ENCODE data around the gene THOC7. TPM values are rescaled to one million over a fixed set of nuclear protein-coding genes. Genes with fewer than 3 reads are reported as not detected.
A peak's percentile ranks its signal among the peaks of the same experiment; 100 is the strongest.

The THOC7 gene
- total RNA-seq, 2 experiments from 2014 or later = 85.2 to 88.9 TPM

DNA sequence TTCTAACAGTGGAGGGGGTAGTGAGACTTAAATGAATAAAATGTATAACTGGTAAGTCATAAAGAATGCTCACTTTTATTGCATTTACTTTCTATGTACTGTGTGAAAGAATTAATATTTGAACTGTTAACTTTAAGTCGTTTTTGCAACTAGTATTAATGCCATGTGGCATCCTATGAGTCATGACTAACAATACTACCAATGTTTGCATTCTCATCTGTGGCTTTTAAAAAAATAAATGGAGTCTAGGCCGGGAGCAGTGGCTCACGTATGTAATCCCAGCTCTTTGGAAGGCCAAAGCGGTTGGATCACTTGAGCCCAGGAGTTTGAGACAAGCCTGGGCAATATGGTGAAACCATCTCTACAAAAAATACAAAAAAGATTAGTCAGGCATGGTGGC, 39.3 kb downstream of the THOC7 start:
- Mint-ChIP-seq H3K36me3 (peaks cover 5% of the 10 kb centered on the region), H3K4me1 (ENCODE audit: low read depth) (no peaks in the 10 kb centered on the region), H3K9me3 (no peaks in the 10 kb centered on the region), H3K27me3 (no peaks in the 10 kb centered on the region), H3K4me3 (no peak overlapping the region), H3K27ac (no peak overlapping the region)
- DNase-seq = no peak
- POLR2A ChIA-PET = no interaction called here
- CTCF ChIA-PET = interaction anchor here (2.5 kb wide), 1 partner anchor 475 kb away, joined by 7 read pairs; no protein-coding TSS in a partner anchor
- intact Hi-C loops (cut with micrococcal nuclease) = no loop called here

DNA sequence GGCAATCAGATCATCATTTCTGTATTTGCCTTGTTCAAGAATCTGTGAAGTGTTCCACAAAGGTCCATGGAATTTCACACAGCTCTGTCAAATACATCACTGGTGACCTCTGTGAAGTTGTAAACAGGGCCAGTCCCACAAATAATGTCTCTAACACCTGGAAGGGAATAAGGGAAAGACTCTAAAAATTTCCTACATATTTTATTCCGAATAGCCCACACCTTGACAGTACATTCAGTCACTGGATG, 44.5 kb downstream of the THOC7 start, which contains the start of gene C3orf49:
Gene C3orf49, plus strand, starts transcription at position 149 of the 248 bp plus-strand sequence. CDS start 173 bp downstream, outside the sequence.
- no peak within 1 kb of the TSS for H3K27ac Mint-ChIP-seq
- ChIA-PET POLR2A (no interaction called here), CTCF (interaction anchor here (0.9 to 7.2 kb wide), 9 partner anchors 10 to 1485 kb away, joined by 3 to 94 read pairs (median 3); no protein-coding TSS in a partner anchor)
- H3K9me3 Mint-ChIP-seq = no peaks in the 10 kb centered on the region
- H3K4me3 Mint-ChIP-seq = no peak within 1 kb of the TSS
- no peaks in the 10 kb centered on the region for H3K36me3 Mint-ChIP-seq
- no peaks in the 10 kb centered on the region for H3K27me3 Mint-ChIP-seq
- no peaks in the 10 kb centered on the region for H3K4me1 Mint-ChIP-seq (ENCODE audit: low read depth)
- intact Hi-C loops (cut with micrococcal nuclease) = loop anchor here (5.0 to 10.0 kb wide), 2 partner anchors 1152 to 1614 kb away; no protein-coding TSS in a partner anchor
- no peak for DNase-seq

DNA sequence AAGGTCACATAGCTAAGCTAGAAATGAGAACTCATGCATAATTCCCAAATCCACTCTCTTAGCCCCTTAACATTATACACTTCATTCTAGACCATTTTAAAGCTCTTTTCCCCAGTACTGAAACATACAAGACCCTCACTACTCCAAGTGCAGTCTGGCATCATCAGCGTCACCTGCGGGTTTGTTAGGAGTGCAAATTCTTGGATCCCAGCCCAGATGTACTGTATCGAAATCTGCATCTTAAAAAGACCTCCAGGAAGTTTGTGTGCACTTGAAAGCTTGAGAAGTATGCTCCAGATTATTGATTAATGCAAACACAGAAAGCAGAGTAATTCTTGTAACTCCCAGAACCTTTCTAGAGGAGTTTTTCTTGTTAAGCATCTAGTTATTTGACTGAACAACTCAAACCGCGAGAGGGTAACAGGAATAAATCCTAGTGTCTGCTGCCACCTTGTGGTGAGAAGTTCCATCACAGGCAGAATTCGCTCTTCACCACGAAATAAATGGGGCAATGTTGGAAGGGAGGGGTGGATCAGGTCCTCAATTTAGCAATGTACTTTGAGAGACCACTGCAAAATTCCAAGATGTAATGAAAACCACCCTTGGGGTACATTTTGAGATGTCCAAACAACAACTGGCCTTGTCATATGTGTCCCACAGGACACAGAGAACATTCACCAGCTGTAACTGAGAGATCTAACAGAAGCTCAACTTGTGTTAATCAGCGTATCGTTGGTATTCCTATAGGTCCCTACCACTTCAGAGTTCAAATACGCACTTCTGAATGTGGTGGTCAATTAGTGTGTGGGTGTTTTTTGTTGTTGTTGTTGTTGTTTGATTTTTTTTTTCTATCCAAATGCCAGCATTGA, 45.1 kb downstream of the THOC7 start:
- Mint-ChIP-seq H3K4me3 (no peak overlapping the region), H3K27me3 (no peaks in the 10 kb centered on the region), H3K9me3 (no peaks in the 10 kb centered on the region), H3K36me3 (no peaks in the 10 kb centered on the region), H3K4me1 (ENCODE audit: low read depth) (no peaks in the 10 kb centered on the region), H3K27ac (no peak overlapping the region)
- intact Hi-C loops (cut with micrococcal nuclease) = loop anchor here (1.0 to 10.0 kb wide), 3 partner anchors 469 to 1614 kb away; no protein-coding TSS in a partner anchor
- ChIA-PET CTCF (interaction anchor here (0.7 to 7.2 kb wide), 12 partner anchors 10 to 1485 kb away, joined by 3 to 94 read pairs (median 3); no protein-coding TSS in a partner anchor), POLR2A (no interaction called here)
- peak; percentile 70 for DNase-seq

DNA sequence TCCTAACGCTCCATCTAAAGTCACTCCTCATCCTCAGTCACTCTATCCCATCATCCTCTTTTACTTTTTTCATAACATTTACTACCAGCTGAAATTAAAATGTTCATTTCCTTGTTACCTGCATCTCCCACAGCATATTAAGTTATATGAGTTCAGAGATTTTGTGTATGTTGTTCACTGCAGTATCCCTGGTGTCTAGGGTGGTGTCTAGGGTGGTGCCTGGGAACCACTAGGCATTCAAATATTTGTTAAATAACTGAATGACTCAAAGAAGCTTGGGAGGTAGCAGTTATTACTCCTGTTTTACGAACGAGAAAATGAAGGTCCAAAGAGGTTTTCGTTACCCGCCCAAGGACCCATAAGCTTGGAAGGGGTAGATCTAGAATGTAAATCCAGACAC, 46.4 kb downstream of the THOC7 start:
- Mint-ChIP-seq H3K9me3 (no peaks in the 10 kb centered on the region), H3K4me1 (ENCODE audit: low read depth) (no peaks in the 10 kb centered on the region), H3K27ac (no peak overlapping the region), H3K27me3 (no peaks in the 10 kb centered on the region), H3K36me3 (no peaks in the 10 kb centered on the region), H3K4me3 (no peak overlapping the region)
- DNase-seq = no peak
- ChIA-PET CTCF (interaction anchor here (0.7 to 7.2 kb wide), 3 partner anchors 65 to 1195 kb away, joined by 3 to 94 read pairs (median 3); no protein-coding TSS in a partner anchor), POLR2A (no interaction called here)
- intact Hi-C loops (cut with micrococcal nuclease) = loop anchor here (5.0 to 10.0 kb wide), 2 partner anchors 1150 to 1612 kb away; no protein-coding TSS in a partner anchor

DNA sequence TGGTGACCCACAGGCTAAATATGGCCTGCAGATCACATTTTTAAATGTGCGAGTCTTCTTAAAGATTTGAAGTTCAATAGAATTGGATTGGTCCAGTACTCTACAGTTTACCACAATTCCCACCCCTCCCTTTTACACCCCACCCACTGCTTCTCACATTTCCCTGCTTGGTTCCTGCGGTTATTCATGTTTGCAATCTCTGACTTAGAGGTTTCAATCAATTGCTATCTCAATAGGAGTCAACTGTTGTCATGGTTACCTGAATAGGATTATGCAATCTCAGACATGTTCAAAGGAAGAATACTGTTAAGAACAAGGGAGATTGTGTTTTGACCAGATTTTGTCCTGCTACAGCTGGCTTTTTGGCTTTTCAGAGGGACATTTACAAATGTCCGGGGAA, 49.4 kb downstream of the THOC7 start:
- DNase-seq = no peak
- Mint-ChIP-seq H3K36me3 (peaks cover 1% of the 10 kb centered on the region), H3K4me3 (no peak overlapping the region), H3K27ac (no peak overlapping the region), H3K4me1 (ENCODE audit: low read depth) (no peaks in the 10 kb centered on the region), H3K27me3 (no peaks in the 10 kb centered on the region), H3K9me3 (no peaks in the 10 kb centered on the region)
- intact Hi-C loops (cut with micrococcal nuclease) = loop anchor here (10.0 kb wide), 1 partner anchor 1609 kb away; no protein-coding TSS in a partner anchor
- ChIA-PET CTCF (interaction anchor here (7.2 kb wide), 1 partner anchor 463 kb away, joined by 94 read pairs; no protein-coding TSS in a partner anchor), POLR2A (no interaction called here)

DNA sequence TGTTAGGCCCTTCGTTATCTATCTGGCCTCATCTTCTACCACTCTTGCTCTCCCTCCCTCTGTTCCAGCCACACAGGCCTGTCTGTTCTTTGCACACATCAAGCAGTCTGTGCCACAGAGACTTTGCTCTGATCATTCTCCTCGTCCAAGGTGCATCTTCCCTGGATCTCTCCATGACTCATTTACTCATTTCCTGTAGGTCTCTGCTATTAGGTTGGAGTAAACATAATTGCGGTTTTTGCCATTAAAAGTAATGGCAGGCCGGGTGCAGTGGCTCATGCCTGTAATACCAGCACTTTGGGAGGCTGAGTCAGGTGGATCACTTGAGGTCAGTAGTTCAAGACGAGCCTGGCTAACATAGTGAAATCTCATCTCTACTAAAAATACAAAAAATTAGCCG, 54.0 kb downstream of the THOC7 start:
- Mint-ChIP-seq H3K36me3 (peaks cover 3% of the 10 kb centered on the region), H3K27me3 (no peaks in the 10 kb centered on the region), H3K9me3 (no peaks in the 10 kb centered on the region), H3K4me1 (ENCODE audit: low read depth) (peaks cover 3% of the 10 kb centered on the region), H3K4me3 (no peak overlapping the region), H3K27ac (no peak overlapping the region)
- intact Hi-C loops (cut with micrococcal nuclease) = loop anchor here (10.0 kb wide), 1 partner anchor 1605 kb away; no protein-coding TSS in a partner anchor
- no peak for DNase-seq
- POLR2A ChIA-PET = no interaction called here
- CTCF ChIA-PET = no interaction called here

DNA sequence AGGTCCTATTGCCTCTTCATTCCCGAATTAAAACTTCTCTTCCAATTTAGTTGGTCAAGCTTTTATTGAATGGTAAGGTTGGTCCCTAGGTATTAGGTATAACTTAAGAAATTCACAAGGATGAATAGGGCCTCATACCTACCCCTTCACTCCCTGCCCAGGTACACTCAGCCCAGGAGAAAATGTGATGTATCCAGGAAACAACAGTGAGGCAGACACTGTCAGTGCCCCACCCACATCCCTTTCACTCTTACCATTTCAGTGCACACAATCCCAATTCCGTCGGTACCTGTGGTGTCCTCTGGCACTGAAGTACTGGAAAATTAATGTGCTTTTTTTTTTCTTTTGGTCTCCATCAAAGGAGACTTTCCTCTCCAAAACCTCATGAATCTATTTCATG, 55.0 kb downstream of the THOC7 start:
- H3K4me1 Mint-ChIP-seq (ENCODE audit: low read depth) = peaks cover 3% of the 10 kb centered on the region
- H3K27ac Mint-ChIP-seq = no peak overlapping the region
- intact Hi-C loops (cut with micrococcal nuclease) = no loop called here
- peaks cover 3% of the 10 kb centered on the region for H3K36me3 Mint-ChIP-seq
- DNase-seq = no peak
- H3K9me3 Mint-ChIP-seq = no peaks in the 10 kb centered on the region
- H3K4me3 Mint-ChIP-seq = no peak overlapping the region
- CTCF ChIA-PET = interaction anchor here (0.9 to 1.5 kb wide), 2 partner anchors 9 to 10 kb away, joined by 3 to 5 read pairs; partner anchors contain the start of gene C3orf49
- POLR2A ChIA-PET = no interaction called here
- no peaks in the 10 kb centered on the region for H3K27me3 Mint-ChIP-seq

DNA sequence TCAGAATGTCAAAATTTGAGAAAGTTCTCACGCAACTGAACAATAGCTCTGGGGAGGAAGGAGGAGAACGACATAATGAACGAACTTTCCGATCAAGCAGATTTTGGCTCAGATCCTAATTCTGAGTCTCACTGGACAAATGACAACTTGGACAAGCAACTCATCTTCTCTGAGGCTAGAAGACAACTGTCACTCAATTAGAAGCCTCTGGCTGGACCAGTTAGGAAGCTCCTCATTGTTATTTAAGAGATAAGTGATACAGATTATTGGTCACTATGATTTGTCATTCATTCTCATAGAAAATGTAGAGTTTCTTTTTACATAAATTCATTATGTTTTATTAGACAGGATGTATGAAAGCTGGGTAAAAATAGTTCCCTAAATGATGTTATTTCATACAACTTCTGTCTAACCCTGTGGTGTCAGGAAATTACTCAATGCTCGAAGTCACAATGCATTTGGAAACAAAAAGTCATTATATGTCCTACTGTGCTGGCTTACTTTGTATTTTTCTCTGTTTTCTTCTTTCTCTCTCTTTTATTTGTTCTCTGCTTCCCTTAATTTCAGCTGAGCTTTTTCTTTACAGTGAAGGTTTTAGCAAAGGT, 55.5 kb downstream of the THOC7 start:
- peaks cover 3% of the 10 kb centered on the region for H3K36me3 Mint-ChIP-seq
- H3K27me3 Mint-ChIP-seq = no peaks in the 10 kb centered on the region
- H3K4me1 Mint-ChIP-seq (ENCODE audit: low read depth) = peaks cover 3% of the 10 kb centered on the region
- POLR2A ChIA-PET = no interaction called here
- H3K27ac Mint-ChIP-seq = no peak overlapping the region
- no peak overlapping the region for H3K4me3 Mint-ChIP-seq
- CTCF ChIA-PET = interaction anchor here (0.9 to 1.5 kb wide), 2 partner anchors 10 to 11 kb away, joined by 3 to 5 read pairs; partner anchors contain the start of gene C3orf49
- no peaks in the 10 kb centered on the region for H3K9me3 Mint-ChIP-seq
- intact Hi-C loops (cut with micrococcal nuclease) = no loop called here
- DNase-seq = no peak

DNA sequence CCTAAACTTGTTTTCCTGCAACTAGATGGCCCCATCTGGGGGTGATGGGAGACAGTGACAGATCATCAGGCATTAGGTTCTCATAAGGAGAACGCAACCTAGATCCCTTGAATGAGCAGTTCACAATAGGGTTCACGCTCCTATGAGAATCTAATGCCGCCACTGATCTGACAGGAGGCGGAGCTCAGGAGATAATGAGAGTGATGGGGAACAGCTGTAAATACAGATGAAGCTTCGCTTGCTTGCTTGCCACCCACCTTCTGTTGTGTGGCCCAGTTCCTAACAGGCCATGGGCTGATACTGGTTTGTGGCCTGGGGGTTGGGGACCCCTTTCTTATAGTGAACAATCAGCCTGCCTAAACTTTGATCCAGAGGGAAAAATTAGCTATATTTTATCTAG, 59.7 kb downstream of the THOC7 start:
- no peak overlapping the region for H3K27ac Mint-ChIP-seq
- peaks cover 2% of the 10 kb centered on the region for H3K36me3 Mint-ChIP-seq
- ChIA-PET CTCF (no interaction called here), POLR2A (no interaction called here)
- peaks cover 3% of the 10 kb centered on the region for H3K4me1 Mint-ChIP-seq (ENCODE audit: low read depth)
- H3K9me3 Mint-ChIP-seq = no peaks in the 10 kb centered on the region
- no peak overlapping the region for H3K4me3 Mint-ChIP-seq
- DNase-seq = no peak
- intact Hi-C loops (cut with micrococcal nuclease) = no loop called here
- no peaks in the 10 kb centered on the region for H3K27me3 Mint-ChIP-seq

DNA sequence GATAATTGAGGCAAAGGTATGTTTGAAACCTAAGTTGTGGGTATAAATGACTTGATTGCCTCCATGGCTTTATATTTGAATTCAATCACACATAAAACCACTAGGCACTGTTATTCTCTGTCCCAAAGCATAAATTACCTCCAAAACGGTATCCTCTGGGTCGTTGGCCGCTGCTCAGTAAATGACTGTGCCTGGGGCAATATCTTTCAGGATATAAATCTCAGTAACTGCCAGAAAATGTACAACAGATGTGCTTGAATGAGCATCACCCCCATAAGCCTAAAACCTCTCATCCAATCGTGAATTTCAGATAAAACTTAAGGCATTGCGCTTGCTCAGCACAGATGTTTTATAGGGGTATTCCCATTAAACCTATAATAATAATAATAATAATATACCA, 63.5 kb downstream of the THOC7 start:
- H3K27ac Mint-ChIP-seq = no peak overlapping the region
- DNase-seq = no peak
- no peaks in the 10 kb centered on the region for H3K4me1 Mint-ChIP-seq (ENCODE audit: low read depth)
- ChIA-PET CTCF (no interaction called here), POLR2A (no interaction called here)
- intact Hi-C loops (cut with micrococcal nuclease) = no loop called here
- H3K9me3 Mint-ChIP-seq = no peaks in the 10 kb centered on the region
- no peaks in the 10 kb centered on the region for H3K36me3 Mint-ChIP-seq
- no peaks in the 10 kb centered on the region for H3K27me3 Mint-ChIP-seq
- no peak overlapping the region for H3K4me3 Mint-ChIP-seq

DNA sequence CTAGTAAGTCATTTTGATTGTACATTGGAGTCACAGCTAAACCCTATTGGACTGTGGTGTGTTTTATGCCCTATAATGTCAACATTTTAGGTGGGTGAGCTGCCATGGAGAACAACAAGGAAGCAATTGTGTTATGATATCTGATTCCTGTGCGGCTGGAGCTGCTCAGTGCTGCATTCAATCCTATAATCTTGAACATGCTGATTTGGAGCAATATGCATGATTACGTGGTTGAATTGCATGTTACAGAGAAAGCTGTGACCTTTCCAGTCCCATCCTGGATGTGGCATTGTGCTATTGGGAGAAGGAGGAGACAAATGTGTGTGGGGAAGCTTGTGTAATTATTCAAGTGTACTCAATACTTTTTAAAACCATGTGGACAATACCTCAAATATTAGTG, 64.7 kb downstream of the THOC7 start:
- intact Hi-C loops (cut with micrococcal nuclease) = no loop called here
- Mint-ChIP-seq H3K9me3 (no peaks in the 10 kb centered on the region), H3K27ac (no peak overlapping the region), H3K4me1 (ENCODE audit: low read depth) (no peaks in the 10 kb centered on the region), H3K4me3 (no peak overlapping the region), H3K36me3 (no peaks in the 10 kb centered on the region), H3K27me3 (no peaks in the 10 kb centered on the region)
- no peak for DNase-seq
- ChIA-PET CTCF (no interaction called here), POLR2A (no interaction called here)

DNA sequence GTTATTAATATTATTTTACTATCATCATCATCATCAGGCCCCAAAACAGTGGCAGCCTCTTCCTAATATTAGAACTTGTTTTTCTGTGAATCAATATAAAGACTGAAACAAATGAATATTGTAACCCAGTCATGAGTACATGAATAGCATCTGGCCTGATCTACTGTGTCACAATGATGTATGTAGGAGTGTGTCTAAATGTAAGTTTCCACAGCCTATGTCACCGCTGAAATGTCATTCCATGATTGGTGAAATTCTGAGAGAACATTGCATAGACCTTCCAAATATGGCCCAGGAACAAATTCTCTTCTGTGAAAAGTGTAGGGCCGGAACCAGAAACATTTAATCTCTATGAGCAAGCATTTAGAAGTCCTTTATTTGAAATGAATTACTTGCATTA, 65.1 kb downstream of the THOC7 start:
- no peaks in the 10 kb centered on the region for H3K36me3 Mint-ChIP-seq
- intact Hi-C loops (cut with micrococcal nuclease) = no loop called here
- H3K9me3 Mint-ChIP-seq = no peaks in the 10 kb centered on the region
- no peak overlapping the region for H3K4me3 Mint-ChIP-seq
- H3K27ac Mint-ChIP-seq = no peak overlapping the region
- ChIA-PET POLR2A (no interaction called here), CTCF (no interaction called here)
- DNase-seq = no peak
- no peaks in the 10 kb centered on the region for H3K4me1 Mint-ChIP-seq (ENCODE audit: low read depth)
- H3K27me3 Mint-ChIP-seq = no peaks in the 10 kb centered on the region

All from activated CD4-positive, alpha-beta memory T cell treated with anti-CD3 and anti-CD28 coated beads for 36 hours (primary cell).